GM19328 (cell line): ENCODE measurements around the gene NTM.

Experiments
- ATAC-seq: cut with Tn5 transposase; IDR thresholded peaks from one replicate; pipeline ENCODE4 v1.9.1; 2021; ENCODE audit warnings: mild to moderate bottlenecking, moderate library complexity; ENCODE audit not compliant: unreplicated experiment

The NTM gene

DNA sequence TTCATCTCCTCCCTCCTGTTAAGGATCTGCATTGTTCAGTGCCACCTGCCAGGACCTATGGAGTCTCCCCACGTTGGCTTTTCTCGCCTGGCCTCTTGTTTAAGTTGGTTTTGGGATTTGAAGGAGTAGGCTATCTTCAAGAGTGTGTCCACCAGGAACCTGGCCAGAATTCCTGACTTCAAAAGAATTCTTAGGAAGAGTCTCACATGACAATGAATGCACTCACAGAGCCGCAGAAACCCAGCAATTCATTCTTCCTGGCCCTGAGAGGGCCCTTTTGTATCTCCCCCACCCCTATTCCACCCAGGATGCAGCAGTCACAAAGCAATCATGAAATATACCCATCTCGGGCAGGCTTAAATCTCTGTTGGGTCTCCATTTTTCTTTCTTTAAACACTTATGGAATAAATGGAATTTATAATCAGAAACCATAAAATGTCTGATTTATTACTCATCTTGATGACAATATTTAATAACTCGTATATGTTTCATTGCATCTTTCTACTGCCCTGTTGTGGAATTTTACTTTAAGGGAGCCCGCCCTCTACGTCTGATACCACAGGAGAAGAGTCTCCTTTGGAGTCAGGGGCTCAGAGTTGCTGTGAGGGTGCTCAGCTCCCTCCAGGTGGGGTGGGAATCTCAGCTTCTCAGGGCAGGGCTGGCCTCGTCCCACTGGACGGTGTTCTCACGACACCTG, 507.0 kb downstream of the NTM start:
- no peak for ATAC-seq

- no peak for ATAC-seq
Observed at GRCh38 chr11:131880316-131880715, 509.9 kb downstream of the NTM start.

DNA sequence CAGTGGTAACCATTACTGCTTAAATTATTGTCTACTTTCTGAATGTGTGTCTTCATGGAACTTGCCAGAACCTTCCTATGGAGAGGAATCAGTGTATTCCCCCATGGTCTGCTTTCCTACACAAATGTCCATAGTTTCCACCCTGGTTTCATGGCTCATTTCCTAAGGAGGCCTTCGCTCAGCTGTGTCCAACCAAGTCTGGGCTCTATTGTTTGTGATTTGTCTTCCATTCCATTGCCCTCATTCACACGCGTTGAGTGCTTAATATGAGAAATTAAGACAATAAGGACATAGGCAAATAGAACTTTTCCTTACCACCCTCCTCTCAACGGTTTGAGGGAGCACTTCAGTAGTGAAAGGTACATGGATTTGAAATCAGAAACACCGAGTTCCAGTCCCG, 510.6 kb downstream of the NTM start:
- no peak for ATAC-seq

DNA sequence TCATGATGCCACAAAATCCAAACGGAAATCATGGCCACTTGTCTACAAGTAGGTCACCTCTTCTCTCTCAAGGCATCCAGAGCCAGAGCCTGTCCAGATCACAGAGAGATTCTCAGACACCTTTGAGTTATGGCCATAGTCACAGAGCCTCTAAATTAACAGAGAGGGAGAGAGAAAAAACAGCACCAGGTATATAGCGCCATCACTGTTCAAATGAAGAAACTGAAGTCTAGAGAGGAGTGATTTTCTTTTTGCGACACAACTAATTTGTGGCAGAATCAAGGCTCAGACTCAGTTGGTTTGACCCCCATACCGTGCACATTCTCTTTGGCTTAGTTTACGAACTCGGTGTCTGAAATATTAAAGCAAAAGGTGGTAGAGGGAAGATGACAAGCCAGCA, 512.9 kb downstream of the NTM start:
- no peak for ATAC-seq

DNA sequence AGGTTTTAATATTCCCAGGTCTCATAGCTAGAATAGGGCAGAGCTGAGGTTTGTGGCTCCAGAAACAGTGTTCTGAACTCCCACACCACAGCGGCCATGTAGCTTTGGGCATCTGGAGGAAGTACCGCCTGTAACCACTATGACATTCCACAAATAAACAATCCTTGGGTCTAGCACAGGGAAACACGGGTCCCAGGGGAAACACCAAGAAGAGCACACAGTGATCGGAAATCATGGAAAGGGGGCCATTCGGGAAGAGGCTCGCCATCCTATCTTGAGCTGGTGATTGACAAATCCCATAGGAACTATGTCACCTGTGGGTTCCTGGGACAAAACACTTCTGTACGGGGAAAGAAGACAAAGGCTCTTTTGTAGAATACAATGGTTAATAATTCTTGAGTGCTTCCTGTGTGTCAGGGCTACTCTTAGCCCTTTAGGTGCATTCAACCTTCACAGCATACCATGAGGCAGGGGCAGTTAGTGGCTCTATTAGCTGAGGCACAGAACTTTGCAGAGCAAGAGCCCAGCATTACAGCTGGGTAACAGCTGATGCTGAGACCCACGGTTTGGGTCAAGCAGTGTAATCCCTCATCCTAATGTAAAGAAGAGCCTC, 514.2 kb downstream of the NTM start:
- no peak for ATAC-seq

- no peak for ATAC-seq
Observed at GRCh38 chr11:131885431-131885830, 515.0 kb downstream of the NTM start.

- ATAC-seq = no peak
Observed at GRCh38 chr11:131886201-131886600, 515.8 kb downstream of the NTM start.

DNA sequence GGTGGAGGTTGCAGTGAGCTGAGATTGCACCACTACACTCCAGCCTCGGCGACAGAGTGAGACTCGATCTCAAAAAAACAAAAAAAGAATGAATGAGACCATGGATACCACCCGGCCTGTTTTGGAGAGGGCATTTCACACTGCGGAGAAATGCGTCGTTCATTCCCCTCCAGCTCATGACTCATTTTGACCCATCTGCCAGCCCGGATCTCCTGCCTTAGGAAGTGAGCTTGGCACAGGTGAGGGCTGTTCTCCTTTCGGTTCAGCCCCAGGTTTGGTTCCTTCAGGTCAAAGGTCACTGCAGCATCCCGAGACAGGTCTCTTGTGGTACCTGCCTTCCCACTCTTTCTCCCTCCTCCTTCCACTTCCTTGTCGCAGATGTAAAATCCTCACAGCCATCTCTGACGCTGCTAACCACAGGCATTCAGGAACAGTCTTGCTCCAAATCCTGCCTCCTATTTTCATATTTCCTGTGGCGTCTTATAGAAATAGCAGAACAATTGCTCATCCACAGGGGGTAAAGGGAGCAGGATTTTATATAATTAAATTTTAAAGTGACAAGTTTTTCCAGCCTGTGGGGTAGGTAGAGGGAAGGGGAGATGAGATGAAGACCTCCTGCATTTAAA, 517.9 kb downstream of the NTM start:
- no peak for ATAC-seq

DNA sequence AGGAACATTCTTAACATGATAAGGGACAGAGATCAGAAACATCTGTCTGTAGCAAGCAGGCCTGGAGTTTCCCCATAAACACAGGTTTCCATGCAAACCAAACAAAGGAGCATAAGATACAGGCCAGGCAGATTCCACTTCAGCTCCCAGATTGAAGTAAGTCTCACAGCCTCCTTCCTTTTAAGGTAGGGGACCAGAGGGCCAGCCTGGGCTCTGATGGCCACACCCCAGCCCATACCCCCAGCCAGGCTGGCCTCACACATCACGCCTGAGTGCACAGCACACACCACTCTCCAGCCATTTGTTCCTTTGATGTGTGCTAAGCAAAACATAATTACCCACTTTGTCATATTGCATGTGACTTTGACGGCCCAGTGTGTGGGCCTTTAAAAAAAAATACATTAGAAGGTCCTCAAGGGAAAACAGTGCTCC, 518.7 kb downstream of the NTM start:
- no peak for ATAC-seq

DNA sequence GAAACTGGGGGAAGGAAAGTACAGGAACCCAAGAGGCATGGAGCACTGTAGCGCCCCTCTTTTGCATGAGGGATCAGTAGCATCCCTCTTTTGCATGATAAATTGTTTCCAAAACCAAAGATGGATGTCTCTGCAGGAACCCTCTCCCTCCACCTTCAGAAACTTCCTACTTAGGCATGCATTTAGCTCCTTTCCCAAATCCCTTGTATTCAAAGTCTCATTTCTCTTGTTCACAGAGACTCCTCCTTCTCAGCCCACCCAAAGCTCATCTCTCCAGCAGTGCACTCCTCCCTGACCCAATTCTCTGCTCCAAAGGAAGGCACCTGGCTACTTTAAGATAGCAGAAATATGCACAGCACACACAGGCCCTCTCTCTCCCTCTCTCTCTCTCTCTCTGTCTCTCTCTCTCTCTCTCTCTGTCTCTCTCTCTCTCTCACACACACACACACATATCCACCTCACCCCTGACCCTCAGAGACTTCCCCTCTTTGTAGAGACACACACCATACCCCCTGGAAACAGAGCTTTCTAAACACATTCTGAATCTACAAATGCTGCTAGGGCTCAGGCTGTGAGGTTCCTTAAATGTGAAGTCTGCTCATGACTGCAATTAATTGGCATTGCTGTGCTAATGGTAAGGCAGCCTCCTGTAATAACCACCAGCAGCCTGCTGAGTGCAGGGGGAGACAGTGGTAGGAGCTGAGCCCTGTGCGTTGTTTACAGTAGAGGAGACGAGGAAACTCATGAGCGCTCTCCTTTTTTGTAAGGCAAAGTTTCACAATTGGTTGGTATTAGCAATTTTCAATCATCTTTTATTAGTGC, 519.6 kb downstream of the NTM start:
- ATAC-seq = no peak

- peak; percentile 79 for ATAC-seq
Observed at GRCh38 chr11:131893103-131893890, 522.9 kb downstream of the NTM start.

DNA sequence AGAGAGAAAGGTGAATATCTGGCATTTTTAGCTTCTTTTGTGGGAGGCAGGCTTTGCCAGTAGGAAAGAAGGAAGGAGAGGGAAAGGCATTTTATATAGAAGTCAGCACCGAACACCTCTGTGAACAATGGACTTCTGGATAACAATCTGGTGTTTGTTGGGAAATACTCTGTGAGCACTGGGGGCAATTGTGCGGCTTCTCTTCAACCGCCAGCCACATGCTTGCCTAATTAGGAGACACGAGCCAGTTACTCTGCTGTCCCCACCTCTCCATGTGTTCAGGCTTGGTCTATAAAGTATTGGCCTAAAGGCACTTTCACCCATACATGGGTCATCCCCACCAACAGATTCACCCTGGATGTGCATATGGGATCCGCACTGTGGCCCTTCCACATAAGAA, 523.6 kb downstream of the NTM start:
- ATAC-seq = no peak

DNA sequence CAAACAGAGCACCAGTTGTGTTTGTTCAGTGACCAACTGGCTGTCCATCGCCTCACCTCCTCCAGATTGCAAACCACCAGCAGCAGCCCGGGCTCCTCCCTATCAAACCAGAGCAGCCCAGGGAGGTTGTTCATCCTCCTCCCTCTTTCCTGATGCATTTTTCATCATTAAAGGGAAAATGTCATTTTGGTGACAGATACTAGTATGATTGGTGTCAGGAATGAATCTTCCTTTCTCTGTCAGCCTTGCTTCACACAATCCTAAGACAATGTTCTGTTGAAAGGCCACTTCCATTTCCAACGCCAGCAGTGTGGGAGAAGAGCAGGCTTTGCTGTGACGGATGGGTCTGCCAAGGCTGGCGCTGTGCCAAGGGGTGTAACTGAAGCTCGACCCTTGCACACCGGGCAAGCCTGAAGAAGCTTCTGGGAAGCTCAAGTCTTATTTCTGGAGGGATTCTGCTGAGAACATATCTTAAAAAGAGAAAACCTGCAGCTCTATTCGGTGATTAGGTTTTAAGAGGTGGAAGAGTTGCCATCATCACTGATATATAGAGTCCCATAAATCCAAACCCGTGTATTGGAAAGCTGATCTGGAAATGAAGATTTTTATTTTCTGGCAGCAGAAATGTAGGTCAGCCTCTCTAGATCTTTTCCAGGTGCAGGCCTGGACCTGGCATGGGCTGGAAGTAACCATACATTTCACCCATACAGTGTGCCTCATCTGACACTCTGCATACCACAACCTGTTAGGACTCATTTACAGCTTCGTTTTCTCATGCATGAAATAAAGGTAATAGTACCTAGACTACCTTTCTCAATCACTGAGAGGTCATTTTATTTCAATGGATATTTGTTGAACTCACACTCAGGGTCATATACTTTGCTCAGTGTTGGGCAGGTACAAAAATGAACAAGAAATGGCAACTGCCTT, 524.5 kb downstream of the NTM start:
- ATAC-seq = no peak

DNA sequence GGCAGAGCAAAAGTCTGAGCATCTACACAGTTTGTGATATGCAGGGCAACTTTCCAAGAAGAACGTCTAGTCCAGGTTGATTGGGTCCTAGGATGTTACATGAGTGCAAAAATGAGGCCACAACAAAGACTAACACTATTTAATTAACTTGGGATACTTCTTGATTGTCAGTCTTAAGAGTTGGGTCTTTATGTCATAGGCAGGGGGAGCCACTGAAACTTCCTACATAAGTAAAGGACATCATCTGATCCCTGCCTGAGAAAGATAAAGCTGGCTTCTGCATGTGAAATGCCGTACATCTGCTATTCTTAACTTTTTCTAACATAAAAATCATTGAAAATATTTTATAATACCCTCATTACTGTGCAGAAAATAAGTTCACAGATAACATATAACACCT, 525.5 kb downstream of the NTM start:
- ATAC-seq = no peak

- ATAC-seq = no peak
Observed at GRCh38 chr11:131896978-131897615, 526.7 kb downstream of the NTM start.

- ATAC-seq = no peak
Observed at GRCh38 chr11:131897956-131898355, 527.5 kb downstream of the NTM start.

- ATAC-seq = no peak
Observed at GRCh38 chr11:131898949-131899348, 528.5 kb downstream of the NTM start.

- ATAC-seq = no peak
Observed at GRCh38 chr11:131899950-131900580, 529.6 kb downstream of the NTM start.

- ATAC-seq = no peak
Observed at GRCh38 chr11:131902421-131902820, 532.0 kb downstream of the NTM start.
